8988T (cell line): ENCODE data around the gene LRRC26.
A peak's percentile ranks its signal among the peaks of the same experiment; 100 is the strongest.

ENCODE experiments used
- DNase-seq: peaks from one replicate; pipeline ENCODE4 v3.0.0; 2011

LRRC26 gene

GRCh38 chr9:137183980-137184595 is 14.2 kb upstream of the LRRC26 start:
- DNase-seq = no peak

- no peak for DNase-seq
Observed at GRCh38 chr9:137182836-137183235, 13.0 kb upstream of the LRRC26 start.

GRCh38 chr9:137181680-137182079 is 11.8 kb upstream of the LRRC26 start:
- no peak for DNase-seq

- DNase-seq = no peak
Observed at GRCh38 chr9:137180491-137180890, 10.6 kb upstream of the LRRC26 start.

- DNase-seq = no peak
Observed at GRCh38 chr9:137179761-137180160, 9.9 kb upstream of the LRRC26 start.

GRCh38 chr9:137178939-137179630 is 9.2 kb upstream of the LRRC26 start:
- no peak for DNase-seq

GRCh38 chr9:137178201-137178938 is 8.5 kb upstream of the LRRC26 start:
- peak; percentile 74 for DNase-seq

GRCh38 chr9:137176302-137177182 is 6.7 kb upstream of the LRRC26 start:
- peak; percentile 98 for DNase-seq

GRCh38 chr9:137175345-137175961 is 5.6 kb upstream of the LRRC26 start:
- no peak for DNase-seq

GRCh38 chr9:137174722-137175293 is 5.0 kb upstream of the LRRC26 start:
- DNase-seq = peak; percentile 65

GRCh38 chr9:137173796-137174664 is 4.2 kb upstream of the LRRC26 start:
- DNase-seq = no peak

GRCh38 chr9:137172901-137173795 is 3.3 kb upstream of the LRRC26 start:
- no peak for DNase-seq

GRCh38 chr9:137171149-137171900 is 1.5 kb upstream of the LRRC26 start:
- DNase-seq = no peak

GRCh38 chr9:137170486-137171148 is 766 bp upstream of the LRRC26 start:
- DNase-seq = no peak

GRCh38 chr9:137168904-137169856 is 671 bp downstream of the LRRC26 start:
- peak; percentile 100 for DNase-seq

- peak; percentile 87 for DNase-seq
Observed at GRCh38 chr9:137168573-137168903, 1.3 kb downstream of the LRRC26 start.

- peak; percentile 89 for DNase-seq
Observed at GRCh38 chr9:137167747-137168572, 1.9 kb downstream of the LRRC26 start.
